ENCODE measurements around the gene STEAP1B.

DNA sequence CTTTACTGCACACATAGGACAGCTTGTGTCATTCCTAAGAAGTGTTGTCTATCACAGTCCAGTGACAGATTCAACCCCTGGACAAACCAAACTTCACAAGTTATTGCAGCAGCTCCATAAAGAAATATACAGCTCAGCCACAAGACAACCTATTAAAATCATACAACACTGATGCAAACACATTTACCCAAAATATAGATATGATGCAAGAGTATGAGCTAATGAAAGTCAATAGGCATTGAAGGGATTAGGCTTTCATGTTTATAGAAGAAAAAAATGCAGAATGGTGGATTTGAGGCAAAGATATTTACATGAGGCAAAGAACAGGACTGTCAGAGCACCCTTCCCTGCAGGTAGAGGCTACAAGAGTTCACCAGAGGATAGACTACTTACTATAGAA is 128.1 kb downstream of the STEAP1B start:
- no peak for TF ChIP-seq EZH2 (IDR thresholded peaks at IDR 0.05)
- no peak for TF ChIP-seq POLR2AphosphoS5 (IDR thresholded peaks at IDR 0.05; ENCODE audit: borderline replicate concordance, low read depth, low read length)
